Endothelial cell of umbilical vein (primary cell): ENCODE measurements around the gene PRKG1. TPM values are rescaled to one million over a fixed set of nuclear protein-coding genes. Genes with fewer than 3 reads are reported as not detected.

Experiments
- BruUV-seq: library from RNA; stranded (reverse); fragments of 400-500 nt; replicated peaks from 2 replicates; lab custom pipeline; 2021; lab: Mats Ljungman, UMichigan
- CTCF ChIA-PET: fragments of 300-600, 350-600 bp; sonication (Branson Sonifier 250); formaldehyde crosslinking; loops from one replicate; lab custom pipeline; 2021; ENCODE audit warnings: antibody characterized with exemption, inconsistent platforms; lab: Charles Lee
- POLR2A ChIA-PET: fragments of 300-600, 350-600 bp; sonication (Branson Sonifier 250); formaldehyde crosslinking; loops from one replicate; lab custom pipeline; 2021; ENCODE audit warnings: antibody characterized with exemption, inconsistent platforms; lab: Charles Lee
- DNase-seq: peaks from one replicate; pipeline ENCODE4 v3.0.0-alpha.2; 2011; ENCODE audit warnings: low read depth, low spot score
- FAIRE-seq: peaks from 2 replicates; lab custom pipeline; 2011; peaks lifted over from hg19 to GRCh38; lab: Jason Lieb, UNC
- H2AFZ ChIP-seq: 2 replicates; pipeline ENCODE4 v1.6.0; 2012; ENCODE audit warnings: low read depth, low read length, control low read depth, inconsistent platforms
- H3K27ac ChIP-seq: 2 replicates; pipeline ENCODE4 v1.5.1; 2011; ENCODE audit warnings: low read depth, mild to moderate bottlenecking, control low read depth, low read length, moderate library complexity; ENCODE audit not compliant: insufficient read depth
- H3K27me3 ChIP-seq, 2 experiments: 2 replicates each; pipeline versions ENCODE4 v1.6.0 to v1.6.1; 2011; ENCODE audit warnings: low read length in 2 of 2, mixed read lengths in 1 of 2; ENCODE audit not compliant: control insufficient read depth in 2 of 2, insufficient read depth in 2 of 2
- H3K36me3 ChIP-seq, 2 experiments: 2 replicates in 1 of 2; 3 replicates in 1 of 2; pipeline ENCODE4 v1.5.1; 2011; ENCODE audit warnings: low read length in 2 of 2, mild to moderate bottlenecking in 1 of 2, moderate library complexity in 1 of 2; ENCODE audit not compliant: control insufficient read depth in 2 of 2, insufficient read depth in 2 of 2; ENCODE audit errors: extremely low read depth in 1 of 2
- H3K4me1 ChIP-seq: 3 replicates; pipeline ENCODE4 v1.5.1; 2011; ENCODE audit warnings: mild to moderate bottlenecking, low read length; ENCODE audit not compliant: control insufficient read depth, insufficient read depth; ENCODE audit errors: extremely low read depth
- H3K4me2 ChIP-seq: 2 replicates; pipeline ENCODE4 v1.6.1; 2011; ENCODE audit warnings: low read length, control low read depth, mixed read lengths; ENCODE audit not compliant: insufficient read depth
- H3K4me3 ChIP-seq, 3 experiments: fragments of 200-600 bp in 1 of 3; sonication (generic), shearing (Covaris generic) in 1 of 3; replicated peaks in 1 of 3; 2 replicates each; pipeline ENCODE4 v1.5.1; 2011 to 2016; ENCODE audit warnings: control low read depth in 3 of 3, low read length in 3 of 3, mild to moderate bottlenecking in 2 of 3, inconsistent platforms in 1 of 3, low read depth in 1 of 3, moderate library complexity in 1 of 3; ENCODE audit not compliant: insufficient read depth in 1 of 3
- H3K79me2 ChIP-seq: 2 replicates; pipeline ENCODE4 v1.6.0; 2012; ENCODE audit warnings: low read length, inconsistent platforms; ENCODE audit not compliant: control insufficient read depth, insufficient read depth
- H3K9ac ChIP-seq: replicated peaks from 2 replicates; pipeline ENCODE3; 2011; ENCODE audit warnings: low read length, control low read depth; ENCODE audit not compliant: insufficient read depth; ENCODE audit errors: extremely low read depth
- H3K9me1 ChIP-seq: replicated peaks from 3 replicates; pipeline ENCODE4 v1.6.0; 2011; ENCODE audit warnings: mild to moderate bottlenecking, low read length; ENCODE audit not compliant: control insufficient read depth, insufficient read depth; ENCODE audit errors: extremely low read depth
- H3K9me3 ChIP-seq: replicated peaks from 2 replicates; pipeline ENCODE4 v1.5.1; 2012; ENCODE audit warnings: low read length, inconsistent platforms; ENCODE audit not compliant: control insufficient read depth, insufficient read depth
- H4K20me1 ChIP-seq: replicated peaks from 2 replicates; pipeline ENCODE3; 2011; ENCODE audit warnings: mild to moderate bottlenecking, low read length; ENCODE audit not compliant: control insufficient read depth, insufficient read depth; ENCODE audit errors: extremely low read depth
- EZH2 ChIP-seq: IDR thresholded peaks from 2 replicates; pipeline ENCODE4 v1.6.1; 2012; ENCODE audit warnings: borderline replicate concordance, low read depth, mild to moderate bottlenecking, moderate library complexity, low read length, inconsistent platforms; ENCODE audit not compliant: severe bottlenecking
- FOS ChIP-seq: IDR thresholded peaks from 2 replicates; pipeline ENCODE4 v1.6.1; 2011; ENCODE audit warnings: mild to moderate bottlenecking, low read length, moderate library complexity, borderline replicate concordance; ENCODE audit not compliant: insufficient read depth
- GATA2 ChIP-seq: IDR thresholded peaks from 2 replicates; pipeline ENCODE4 v1.7.0; 2011; ENCODE audit warnings: low read depth, mild to moderate bottlenecking, moderate library complexity, mixed read lengths, low read length; ENCODE audit not compliant: insufficient read length, insufficient read depth
- JUN ChIP-seq: IDR thresholded peaks from 2 replicates; pipeline ENCODE4 v1.6.1; 2011; ENCODE audit warnings: borderline replicate concordance, low read depth; ENCODE audit not compliant: insufficient read length, insufficient read depth
- MYC ChIP-seq: IDR thresholded peaks from one replicate; pipeline ENCODE4 v1.6.1; 2011; ENCODE audit warnings: mild to moderate bottlenecking, low read depth, low read length
- POLR2A ChIP-seq: IDR thresholded peaks from 2 replicates; pipeline ENCODE4 v1.6.1; 2012; ENCODE audit warnings: low read depth, mild to moderate bottlenecking, control low read depth, low read length
- POLR2AphosphoS5 ChIP-seq: IDR thresholded peaks from 2 replicates; pipeline ENCODE4 v1.6.1; 2012; ENCODE audit warnings: low read depth, mild to moderate bottlenecking, control low read depth, low read length, moderate library complexity; ENCODE audit not compliant: insufficient read depth
- dilution Hi-C: fragments of 300-500 bp; cut with MboI; formaldehyde crosslinking; loops from one replicate; pipeline ENCODE4 v1.15.0; 2019; ENCODE audit warnings: low sequenced_read_pairs; ENCODE audit not compliant: extremely low pct_ligation_motif_present
- intact Hi-C: fragments of 100-400 bp; cut with micrococcal nuclease; formaldehyde crosslinking; loops from one replicate; pipeline ENCODE4 v1.10.0; 2022
- polyA plus RNA-seq, 4 experiments: library from polyadenylated mRNA; depleted of rRNA in 3 of 4; stranded (reverse) in 3 of 4; unstranded in 1 of 4; fragments of >200 nt; gene quantifications; 2 replicates each; pipeline versions ENCODE4 v1.2.1 to v1.2.3, GENCODE V29; 2011 to 2012; ENCODE audit warnings: missing spikeins in 1 of 4
- total RNA-seq: library from RNA; stranded (reverse); gene quantifications from 2 replicates; pipeline ENCODE4 v1.2.3, GENCODE V29; 2021
- TF ChIP-seq, protein P1 (sequence below), 2 donors: IDR thresholded peaks; 1 replicate in 1 of 2; 2 replicates in 1 of 2; pipeline ENCODE4 v1.5.1; 2011; ENCODE audit warnings: low read length in 2 of 2, mild to moderate bottlenecking in 2 of 2, moderate library complexity in 2 of 2, control low read depth in 1 of 2, inconsistent platforms in 1 of 2, low read depth in 1 of 2; ENCODE audit not compliant: insufficient read depth in 1 of 2; ENCODE audit errors: extremely low read depth in 1 of 2
- TF ChIP-seq, protein P2 (sequence below): IDR thresholded peaks from 2 replicates; pipeline ENCODE4 v1.6.1; 2011; ENCODE audit not compliant: insufficient read depth, insufficient read length

The PRKG1 gene
- total and polyA plus RNA-seq, 2 donors (not counting 3 experiments of a cell fraction or from before 2014, with no cell fraction given), result 0.01 to 0.18 TPM

DNA sequence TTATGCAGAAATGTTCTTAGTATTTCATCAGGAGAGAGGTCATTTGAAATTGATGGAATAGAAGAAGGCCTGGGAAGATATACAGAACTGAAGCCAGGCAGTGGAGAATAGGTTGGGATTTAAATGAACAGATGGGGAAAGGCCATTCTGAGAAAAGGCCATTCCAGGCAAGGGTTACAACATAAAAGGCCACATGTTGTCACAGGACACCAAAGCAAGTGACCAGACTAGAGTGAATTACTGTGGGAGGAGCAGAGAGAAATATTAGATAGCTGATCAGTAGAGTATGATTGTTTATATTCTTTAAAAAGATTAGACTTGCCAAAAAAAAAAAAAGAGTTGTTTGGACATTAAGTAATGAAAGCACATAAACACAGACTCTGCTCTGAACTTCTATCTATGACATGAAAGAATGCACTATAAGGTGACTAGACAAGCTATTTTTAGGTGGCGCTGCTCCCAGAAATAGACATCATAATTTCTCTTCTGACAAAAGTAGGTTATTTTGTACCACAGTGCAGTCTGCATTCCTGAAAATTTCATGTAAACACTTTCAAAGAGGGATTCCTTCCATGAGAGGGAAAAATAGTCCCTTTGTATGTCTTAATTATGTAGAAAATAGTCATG lies 1184.6 kb downstream of the PRKG1 start:
- Histone ChIP-seq H3K36me3 (no peaks in the 10 kb centered on the region), H3K27ac (no peak overlapping the region), H3K9me1 (peaks cover 2% of the 10 kb centered on the region), H3K4me3 (no peak overlapping the region), H3K4me1 (no peaks in the 10 kb centered on the region), H3K27me3 (no peaks in the 10 kb centered on the region), H4K20me1 (no peaks in the 10 kb centered on the region), H3K4me2 (no peak overlapping the region), H3K9ac (no peak overlapping the region), H2AFZ (no peak overlapping the region), H3K9me3 (no peaks in the 10 kb centered on the region), H3K79me2 (no peaks in the 10 kb centered on the region)
- CTCF ChIA-PET, result interaction anchor here (0.6 kb wide), 1 partner anchor 13 kb away, joined by 3 read pairs; no protein-coding TSS in a partner anchor
- dilution Hi-C loops (no loop called here), intact Hi-C loops (no loop called here)
- no TSS peak for BruUV-seq
- DNase-seq (no peak), FAIRE-seq (no peak)
- POLR2A ChIA-PET, result no interaction called here
- TF ChIP-seq POLR2A, result no peak
- TF ChIP-seq MYC, result no peak
- TF ChIP-seq FOS, result no peak
- TF ChIP-seq JUN, result no peak
- TF ChIP-seq, protein P1, sequence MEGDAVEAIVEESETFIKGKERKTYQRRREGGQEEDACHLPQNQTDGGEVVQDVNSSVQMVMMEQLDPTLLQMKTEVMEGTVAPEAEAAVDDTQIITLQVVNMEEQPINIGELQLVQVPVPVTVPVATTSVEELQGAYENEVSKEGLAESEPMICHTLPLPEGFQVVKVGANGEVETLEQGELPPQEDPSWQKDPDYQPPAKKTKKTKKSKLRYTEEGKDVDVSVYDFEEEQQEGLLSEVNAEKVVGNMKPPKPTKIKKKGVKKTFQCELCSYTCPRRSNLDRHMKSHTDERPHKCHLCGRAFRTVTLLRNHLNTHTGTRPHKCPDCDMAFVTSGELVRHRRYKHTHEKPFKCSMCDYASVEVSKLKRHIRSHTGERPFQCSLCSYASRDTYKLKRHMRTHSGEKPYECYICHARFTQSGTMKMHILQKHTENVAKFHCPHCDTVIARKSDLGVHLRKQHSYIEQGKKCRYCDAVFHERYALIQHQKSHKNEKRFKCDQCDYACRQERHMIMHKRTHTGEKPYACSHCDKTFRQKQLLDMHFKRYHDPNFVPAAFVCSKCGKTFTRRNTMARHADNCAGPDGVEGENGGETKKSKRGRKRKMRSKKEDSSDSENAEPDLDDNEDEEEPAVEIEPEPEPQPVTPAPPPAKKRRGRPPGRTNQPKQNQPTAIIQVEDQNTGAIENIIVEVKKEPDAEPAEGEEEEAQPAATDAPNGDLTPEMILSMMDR (IDR thresholded peaks at IDR 0.05; ENCODE audit: extremely low read depth in 1 of 2, insufficient read depth in 1 of 2, low read depth in 1 of 2, low read length in 2 of 2), result no peak
- TF ChIP-seq EZH2, result no peak
- TF ChIP-seq, protein P2, sequence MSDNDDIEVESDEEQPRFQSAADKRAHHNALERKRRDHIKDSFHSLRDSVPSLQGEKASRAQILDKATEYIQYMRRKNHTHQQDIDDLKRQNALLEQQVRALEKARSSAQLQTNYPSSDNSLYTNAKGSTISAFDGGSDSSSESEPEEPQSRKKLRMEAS, result no peak
- no peak for TF ChIP-seq POLR2AphosphoS5
- no peak for TF ChIP-seq GATA2
